Ishikawa (cell line): ENCODE data around the gene MTOR.

ENCODE experiments used
- CEBPB ChIP-seq: IDR thresholded peaks from 2 replicates; pipeline ENCODE4 v1.6.1; 2012
- CREB1 ChIP-seq: IDR thresholded peaks from 2 replicates; pipeline ENCODE4 v1.6.1; 2012; ENCODE audit warnings: low read depth
- EGR1 ChIP-seq: IDR thresholded peaks from 2 replicates; pipeline ENCODE4 v1.6.1; 2012
- EP300 ChIP-seq: IDR thresholded peaks from 2 replicates; pipeline ENCODE4 v1.6.1; 2012; ENCODE audit warnings: borderline replicate concordance
- FOXM1 ChIP-seq: IDR thresholded peaks from 2 replicates; pipeline ENCODE4 v1.6.1; 2012; ENCODE audit warnings: low read depth, borderline replicate concordance
- MAX ChIP-seq: IDR thresholded peaks from 2 replicates; pipeline ENCODE4 v1.6.1; 2012
- NFIC ChIP-seq: IDR thresholded peaks from 2 replicates; pipeline ENCODE4 v1.6.1; 2012
- RAD21 ChIP-seq: IDR thresholded peaks from 2 replicates; pipeline ENCODE4 v1.6.1; 2012; ENCODE audit warnings: low read depth
- REST ChIP-seq: IDR thresholded peaks from 2 replicates; pipeline ENCODE4 v1.6.1; 2012; ENCODE audit warnings: low read depth, mild to moderate bottlenecking
- TAF1 ChIP-seq: IDR thresholded peaks from 2 replicates; pipeline ENCODE4 v1.6.1; 2012; ENCODE audit warnings: low read depth, mild to moderate bottlenecking
- TCF12 ChIP-seq: IDR thresholded peaks from 2 replicates; pipeline ENCODE4 v1.6.1; 2012; ENCODE audit warnings: low read depth
- TEAD4 ChIP-seq: IDR thresholded peaks from 2 replicates; pipeline ENCODE4 v1.6.1; 2012
- USF1 ChIP-seq: IDR thresholded peaks from 2 replicates; pipeline ENCODE4 v1.6.1; 2012
- YY1 ChIP-seq: IDR thresholded peaks from 2 replicates; pipeline ENCODE4 v1.6.1; 2012; ENCODE audit warnings: low read depth
- ZBTB7A ChIP-seq: IDR thresholded peaks from 2 replicates; pipeline ENCODE4 v1.6.1; 2012; ENCODE audit warnings: low read depth

MTOR gene

GRCh38 chr1:11158291-11158690, 104.1 kb downstream of the MTOR start:
- TF ChIP-seq CREB1 (no peak), TAF1 (no peak), ZBTB7A (no peak), CEBPB (no peak), TCF12 (no peak), MAX (no peak), REST (no peak), YY1 (no peak), FOXM1 (no peak), USF1 (no peak), RAD21 (no peak)

- TF ChIP-seq RAD21 (no peak), ZBTB7A (no peak), FOXM1 (no peak), EGR1 (no peak), NFIC (no peak)
These were observed 104.5 kb downstream of the MTOR start for GRCh38 chr1:11157867-11158266.

GRCh38 chr1:11157394-11157793, 105.0 kb downstream of the MTOR start:
- TF ChIP-seq CEBPB, result no peak
- no peak for TF ChIP-seq TCF12
- TF ChIP-seq MAX, result no peak
- TF ChIP-seq EGR1, result no peak
- TF ChIP-seq ZBTB7A, result no peak
- TF ChIP-seq TAF1, result no peak
- no peak for TF ChIP-seq RAD21
- no peak for TF ChIP-seq EP300
- TF ChIP-seq USF1, result no peak

- TF ChIP-seq MAX, result no peak
- TF ChIP-seq TEAD4, result no peak
- TF ChIP-seq CREB1, result no peak
- no peak for TF ChIP-seq REST
These were observed 105.4 kb downstream of the MTOR start for GRCh38 chr1:11156963-11157362.

GRCh38 chr1:11156441-11156840, 105.9 kb downstream of the MTOR start:
- TF ChIP-seq CREB1, result no peak
- no peak for TF ChIP-seq TCF12
- TF ChIP-seq EP300, result no peak

GRCh38 chr1:11153184-11153583, 109.2 kb downstream of the MTOR start:
- TF ChIP-seq EGR1, result no peak
- no peak for TF ChIP-seq YY1
- TF ChIP-seq NFIC, result no peak
- no peak for TF ChIP-seq TAF1
- TF ChIP-seq CREB1, result no peak
- no peak for TF ChIP-seq RAD21
- no peak for TF ChIP-seq FOXM1
- TF ChIP-seq USF1, result no peak
- no peak for TF ChIP-seq REST
